BJ (cell line): ENCODE data around the gene GOLGA6L1. TPM values are rescaled to one million over a fixed set of nuclear protein-coding genes. Genes with fewer than 3 reads are reported as not detected.
"Not testable (repeated sequence)": the region's sequence is repeated elsewhere in the genome, so short reads cannot be mapped to it uniquely, and the experiment has no call there.

Experiments used
- CTCF ChIA-PET: fragments of 350-600 bp; formaldehyde crosslinking; extraction: SDS; loops from one replicate; lab custom pipeline; 2021; ENCODE audit warnings: antibody characterized with exemption, inconsistent platforms; lab: Yijun Ruan, JAX
- POLR2A ChIA-PET: fragments of 300-600 bp; sonication (Branson Sonifier 250); formaldehyde crosslinking; extraction: SDS; loops from one replicate; lab custom pipeline; 2021; ENCODE audit warnings: antibody characterized with exemption; lab: Charles Lee
- DNase-seq: peaks from one replicate; pipeline ENCODE4 v3.0.0-alpha.2; 2011; ENCODE audit warnings: low read depth
- H3K27me3 ChIP-seq: 2 replicates; pipeline ENCODE4 v1.6.0; 2011; ENCODE audit warnings: low read length; ENCODE audit not compliant: control insufficient read depth, insufficient read depth
- H3K36me3 ChIP-seq: 2 replicates; pipeline ENCODE4 v1.5.1; 2011; ENCODE audit warnings: low read length; ENCODE audit not compliant: control insufficient read depth, insufficient read depth
- H3K4me3 ChIP-seq: 2 replicates; pipeline ENCODE4 v1.5.1; 2011; ENCODE audit warnings: low read depth, mild to moderate bottlenecking, control low read depth, low read length
- CTCF ChIP-seq: IDR thresholded peaks from 2 replicates; pipeline ENCODE4 v1.5.1; 2011; ENCODE audit warnings: low read depth, mild to moderate bottlenecking, control low read depth, inconsistent platforms, low read length, moderate library complexity; ENCODE audit not compliant: insufficient read depth
- polyA minus RNA-seq: library from RNA; depleted of rRNA, polyadenylated mRNA; stranded (reverse); fragments of >200 nt; gene quantifications from 2 replicates; pipeline ENCODE4 v1.2.3, GENCODE V29; 2011; rRNA and poly(A)+ RNA removed
- polyA plus RNA-seq: library from polyadenylated mRNA; depleted of rRNA; stranded (reverse); fragments of >200 nt; gene quantifications from 2 replicates; pipeline ENCODE4 v1.2.3, GENCODE V29; 2011; rRNA removed

The GOLGA6L1 gene
- not detected in 2 replicates for polyA plus RNA-seq
- not detected in 2 replicates for polyA minus RNA-seq

GRCh38 chr15:23136722-23137121 lies at the start of gene GOLGA6L1:
Gene GOLGA6L1, minus strand, starts transcription at chr15:23136822. Its CDS starts 91 bp downstream, at chr15:23136731.
- CTCF ChIA-PET, POLR2A ChIA-PET, H3K36me3 ChIP-seq, H3K27me3 ChIP-seq, H3K4me3 ChIP-seq, DNase-seq: not testable (repeated sequence)

GRCh38 chr15:23181201-23181600 lies 44.6 kb upstream of the GOLGA6L1 start:
- CTCF ChIA-PET, H3K27me3 ChIP-seq, H3K4me3 ChIP-seq, H3K36me3 ChIP-seq, POLR2A ChIA-PET, DNase-seq: not testable (repeated sequence)

DNA sequence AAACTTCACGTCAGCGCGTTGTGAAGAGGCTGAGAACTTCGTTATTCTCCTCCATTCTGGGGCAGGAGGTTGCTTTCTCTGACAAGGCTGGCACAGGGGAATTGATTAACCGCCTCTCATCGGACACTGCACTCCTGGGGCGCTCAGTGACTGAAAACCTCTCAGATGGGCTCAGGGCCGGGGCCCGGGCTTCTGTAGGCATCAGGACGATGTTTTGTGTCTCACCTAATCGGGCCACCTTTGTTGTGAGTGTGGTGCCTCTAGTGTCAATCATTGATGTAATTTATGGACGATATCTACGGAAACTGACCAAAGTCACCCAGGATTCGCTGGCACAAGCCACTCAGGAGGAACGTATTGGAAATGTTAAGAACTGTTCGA lies 43.9 kb upstream of the GOLGA6L1 start:
- H3K36me3 ChIP-seq, CTCF ChIA-PET, DNase-seq, POLR2A ChIA-PET, H3K27me3 ChIP-seq, H3K4me3 ChIP-seq: not testable (repeated sequence)

- DNase-seq, H3K36me3 ChIP-seq, POLR2A ChIA-PET, CTCF ChIA-PET, H3K27me3 ChIP-seq, H3K4me3 ChIP-seq: not testable (repeated sequence)
Measured at GRCh38 chr15:23179768-23180546, 43.3 kb upstream of the GOLGA6L1 start.

DNA sequence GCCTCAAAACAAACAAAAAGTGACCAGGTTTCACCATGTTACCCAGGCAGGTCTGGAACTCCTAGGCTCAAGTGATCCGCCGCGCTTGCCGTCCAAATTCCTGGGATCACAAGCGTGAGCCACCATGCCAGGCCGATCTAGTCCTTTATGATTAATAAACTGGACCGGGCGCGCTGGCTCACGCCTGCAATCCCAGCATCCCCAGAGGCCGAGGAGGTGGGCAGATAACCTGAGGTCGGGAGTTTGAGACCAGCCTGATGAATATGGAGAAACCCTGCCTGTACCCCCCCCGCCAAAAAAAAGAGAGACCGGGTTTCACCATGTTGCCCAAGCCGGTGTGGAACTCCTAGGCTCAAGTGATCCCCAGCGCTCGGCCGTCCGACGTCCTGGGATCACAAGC lies 40.1 kb upstream of the GOLGA6L1 start:
- H3K36me3 ChIP-seq, DNase-seq, H3K27me3 ChIP-seq, H3K4me3 ChIP-seq, POLR2A ChIA-PET, CTCF ChIA-PET: not testable (repeated sequence)

GRCh38 chr15:23175606-23176005 lies 39.0 kb upstream of the GOLGA6L1 start:
- POLR2A ChIA-PET, DNase-seq, CTCF ChIA-PET, H3K27me3 ChIP-seq, H3K36me3 ChIP-seq, H3K4me3 ChIP-seq: not testable (repeated sequence)

DNA sequence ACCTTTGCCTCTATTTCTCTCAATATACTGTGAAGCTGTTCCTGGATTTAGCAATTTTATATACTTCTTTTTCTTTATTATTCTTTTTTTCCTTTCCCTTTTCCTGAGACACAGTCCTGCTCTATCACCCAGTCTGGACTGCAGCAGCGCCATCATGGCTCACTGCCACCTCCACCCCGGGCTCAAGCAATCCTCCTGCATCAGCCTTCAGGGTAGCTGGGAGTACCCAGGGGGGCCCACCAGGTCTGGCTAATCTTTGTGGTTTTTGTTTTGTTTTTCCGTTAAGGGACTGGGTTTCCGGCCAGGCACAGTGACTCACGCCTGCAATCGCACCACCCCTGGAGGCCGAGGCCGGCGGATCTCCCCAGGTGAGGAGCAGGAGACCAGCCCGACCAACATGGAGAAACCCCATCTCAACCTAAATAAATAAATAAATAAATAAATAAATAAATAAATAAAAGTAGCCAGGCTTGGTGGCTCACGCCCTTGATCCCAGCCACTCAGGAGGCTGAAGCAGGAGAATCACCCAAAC lies 38.1 kb upstream of the GOLGA6L1 start:
- H3K4me3 ChIP-seq, POLR2A ChIA-PET, DNase-seq, H3K36me3 ChIP-seq, CTCF ChIA-PET, H3K27me3 ChIP-seq: not testable (repeated sequence)

GRCh38 chr15:23132787-23133186 lies 3.8 kb downstream of the GOLGA6L1 start:
- H3K27me3 ChIP-seq, CTCF ChIA-PET, H3K4me3 ChIP-seq, H3K36me3 ChIP-seq, DNase-seq, POLR2A ChIA-PET: not testable (repeated sequence)

- no peak for TF ChIP-seq CTCF
- DNase-seq, result no peak
- Histone ChIP-seq H3K4me3 (no peak overlapping the region), H3K36me3 (no peaks in the 10 kb centered on the region), H3K27me3 (no peaks in the 10 kb centered on the region)
- POLR2A ChIA-PET, result no interaction called here
- CTCF ChIA-PET, result no interaction called here
Measured at GRCh38 chr15:23118208-23118607, 18.4 kb downstream of the GOLGA6L1 start.
